Measurements from ENCODE around the gene NOTCH1. TPM values are rescaled to one million over a fixed set of nuclear protein-coding genes. Genes with fewer than 3 reads are reported as not detected.

Gene NOTCH1
- total and polyA plus RNA-seq, 2 of the 8 experiments (the other 6 are each of a cell fraction or from before 2014, with no cell fraction given): 6.9 to 55.6 TPM

DNA sequence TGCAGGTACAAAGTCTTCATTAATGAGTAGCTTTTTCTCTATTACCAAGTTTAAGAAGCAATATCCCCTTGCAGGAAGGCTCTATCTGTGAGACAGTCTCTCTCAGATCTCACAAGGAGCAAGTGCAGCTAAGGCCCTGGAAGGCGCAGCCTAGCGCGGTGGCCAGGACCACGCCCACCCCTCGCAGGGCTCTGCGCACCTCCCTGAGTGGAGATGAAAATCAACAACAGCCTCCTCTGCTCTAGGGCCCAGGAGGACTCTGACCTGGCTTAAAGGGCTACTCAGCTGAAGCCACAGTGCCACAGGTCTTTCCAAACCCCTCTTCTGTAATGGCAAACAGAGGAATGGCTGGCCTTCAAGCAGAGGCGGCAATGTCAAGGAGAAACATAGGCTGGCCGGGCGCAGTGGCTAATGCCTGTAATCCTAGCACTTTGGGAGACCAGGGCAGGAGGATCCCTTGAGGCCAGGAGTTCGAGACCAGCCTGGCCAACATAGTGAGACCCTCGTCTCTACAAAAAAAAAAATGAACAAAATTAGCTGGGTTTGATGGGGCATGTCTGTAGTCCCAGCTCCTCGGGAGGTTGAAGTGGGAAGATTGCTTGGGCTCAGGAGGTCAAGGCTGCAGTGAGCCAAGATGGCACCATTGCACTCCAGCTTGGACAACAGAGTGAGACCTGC lies 74.9 kb downstream of the NOTCH1 start:
- Histone ChIP-seq H3K14ac (ENCODE audit: insufficient read length) (no peak overlapping the region), H3K4ac (replicated peaks; ENCODE audit: insufficient read length, low read depth, low read length) (no peak overlapping the region), H4K91ac (replicated peaks; ENCODE audit: insufficient read length, low read length) (no peak overlapping the region), H3K4me2 (ENCODE audit: insufficient read depth in 1 of 2, low read depth in 2 of 2, low read length in 2 of 2) (no peak overlapping the region), H3K9ac (replicated peaks in 1 of 4; ENCODE audit: extremely low read depth in 1 of 4, low read depth in 3 of 4, low read length in 3 of 4) (no peak overlapping the region), H3K36me3 (ENCODE audit: control insufficient read depth in 2 of 4, insufficient read depth in 4 of 4, low read length in 3 of 4) (peaks cover 57 to 80% (median 78%) of the 10 kb centered on the region in 4 experiments), H3K4me3 (ENCODE audit: extremely low read depth in 1 of 4, insufficient read depth in 2 of 4, low read depth in 3 of 4, low read length in 4 of 4) (no peak overlapping the region), H3K79me1 (ENCODE audit: low read depth, low read length) (peaks cover 5% of the 10 kb centered on the region), H2AFZ (ENCODE audit: low read length) (no peak overlapping the region), H2BK20ac (ENCODE audit: low read length) (no peak overlapping the region), H3K9me3 (ENCODE audit: insufficient read depth in 2 of 2, low read depth in 1 of 2, low read length in 1 of 2) (no peaks in the 10 kb centered on the region), H3K4me1 (replicated peaks in 1 of 4; ENCODE audit: control insufficient read depth in 3 of 4, insufficient read depth in 4 of 4, low read length in 3 of 4) (no peaks in the 10 kb centered on the region), H3K27ac (ENCODE audit: low read depth, low read length) (no peak overlapping the region), H3K27me3 (replicated peaks in 1 of 4; ENCODE audit: control insufficient read depth in 3 of 4, extremely low read depth in 1 of 4, insufficient read depth in 3 of 4, low read length in 3 of 4) (no peaks in the 10 kb centered on the region), H2BK5ac (ENCODE audit: low read depth, low read length) (no peak overlapping the region), H3K56ac (replicated peaks; ENCODE audit: insufficient read length, low read depth, low read length) (no peak overlapping the region), H3K79me2 (ENCODE audit: control insufficient read depth in 1 of 2, insufficient read depth in 2 of 2, low read length in 2 of 2) (peaks cover 0 to 50% of the 10 kb centered on the region in 2 experiments; a peak in 3 of 4 replicates), H2AK5ac (ENCODE audit: low read depth, low read length) (no peak overlapping the region), H3K23me2 (ENCODE audit: low read depth, low read length) (no peaks in the 10 kb centered on the region), H4K8ac (ENCODE audit: extremely low read depth, insufficient read depth, low read length) (no peak overlapping the region), H3K23ac (ENCODE audit: insufficient read length) (no peak overlapping the region), H3K18ac (ENCODE audit: extremely low read depth, low read length) (no peak overlapping the region), H2BK120ac (replicated peaks; ENCODE audit: low read depth, low read length) (no peak overlapping the region), H2BK15ac (ENCODE audit: low read length) (no peak overlapping the region), H4K20me1 (replicated peaks in 1 of 2; ENCODE audit: control insufficient read depth in 1 of 2, insufficient read depth in 2 of 2, low read length in 2 of 2) (peaks cover 19 to 41% of the 10 kb centered on the region in 2 experiments), H2BK12ac (ENCODE audit: low read depth, low read length) (no peak overlapping the region), H4K5ac (ENCODE audit: insufficient read length, low read depth, low read length) (no peak overlapping the region)
- no peak for TF ChIP-seq KDM1A (IDR thresholded peaks at IDR 0.05; ENCODE audit: borderline replicate concordance, low read length)
- no peak for TF ChIP-seq ATF2 (IDR thresholded peaks at IDR 0.05; ENCODE audit: low read length)
- TF ChIP-seq SIN3A (conservative IDR thresholded peaks at IDR 0.05 in 1 of 2, IDR thresholded peaks at IDR 0.05 in 1 of 2; ENCODE audit: low read depth in 1 of 2, low read length in 2 of 2): no peak
- TF ChIP-seq MAFK (IDR thresholded peaks at IDR 0.05; ENCODE audit: low read depth, low read length): no peak
- CTCF ChIA-PET (ENCODE audit: partially characterized antibody): interaction anchor here (0.6 to 2.0 kb wide), 11 partner anchors 8 to 232 kb away, joined by 3 to 5 read pairs (median 3); no protein-coding TSS in a partner anchor
- FAIRE-seq: no peak
- WGBS, 2 experiments (ENCODE audit: extremely low coverage in 1 of 2, insufficient coverage in 1 of 2, insufficient read length in 1 of 2, insufficient replicate concordance in 2 of 2, low coverage in 1 of 2, low lambda C conversion rate in 2 of 2, missing lambda C conversion rate in 1 of 2): 95% methylated on average over 10 of the region's 12 CpGs; no CpG with 5 or more reads in 1 of the 2 experiments
- DNase-seq (ENCODE audit: low read depth in 1 of 2, low spot score in 2 of 2): no peak
- POLR2A ChIA-PET (ENCODE audit: partially characterized antibody): interaction anchor here (0.7 to 1.1 kb wide), 5 partner anchors 10 to 94 kb away, joined by 3 to 4 read pairs (median 3); no protein-coding TSS in a partner anchor
